HEK293 (cell line): Measurements from ENCODE around the gene SKIL.

Experiments used
- ZNF132 ChIP-seq: fragments of 450-650 bp; formaldehyde crosslinking; IDR thresholded peaks from 2 replicates; pipeline ENCODE4 v1.5.1; 2017; ENCODE audit warnings: missing biosample characterization, missing genetic modification characterization, borderline replicate concordance
- ZNF175 ChIP-seq: fragments of 450-650 bp; formaldehyde crosslinking; IDR thresholded peaks from 2 replicates; pipeline ENCODE4 v1.5.1; 2016; ENCODE audit warnings: missing biosample characterization, missing genetic modification characterization
- ZNF248 ChIP-seq: fragments of 450-650 bp; formaldehyde crosslinking; IDR thresholded peaks from 2 replicates; pipeline ENCODE4 v1.5.1; 2017; ENCODE audit warnings: missing biosample characterization, missing genetic modification characterization
- ZNF416 ChIP-seq: fragments of 450-650 bp; formaldehyde crosslinking; IDR thresholded peaks from 2 replicates; pipeline ENCODE4 v1.5.1; 2016; ENCODE audit warnings: missing biosample characterization, missing genetic modification characterization
- ZNF510 ChIP-seq: fragments of 450-650 bp; formaldehyde crosslinking; IDR thresholded peaks from 2 replicates; pipeline ENCODE4 v1.5.1; 2018; ENCODE audit warnings: mild to moderate bottlenecking, missing genetic modification characterization, missing biosample characterization; ENCODE audit not compliant: insufficient replicate concordance
- TF ChIP-seq, protein P1 (sequence below): fragments of 450-650 bp; formaldehyde crosslinking; IDR thresholded peaks from 2 replicates; pipeline ENCODE4 v1.5.1; 2016; ENCODE audit warnings: missing biosample characterization, missing genetic modification characterization

DNA sequence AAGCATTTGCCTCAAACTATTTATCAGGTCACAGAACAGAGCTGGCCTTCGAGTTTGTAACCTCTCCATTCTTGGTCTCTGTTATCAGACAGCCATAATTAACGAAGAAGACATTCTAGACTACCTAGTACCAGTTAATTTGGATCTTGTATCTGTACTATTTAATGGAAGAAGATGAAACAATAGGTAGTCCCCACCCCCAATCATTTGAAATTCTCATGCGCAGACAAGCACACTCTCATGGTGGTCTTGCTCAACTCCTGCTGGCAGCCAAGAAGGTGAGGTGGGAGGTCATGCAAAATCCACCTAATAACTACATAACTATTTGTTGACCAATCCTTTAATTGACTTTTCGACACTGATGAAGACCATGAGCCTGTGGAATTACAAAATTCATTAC, 2.8 kb upstream of the SKIL start:
- TF ChIP-seq, protein P1, sequence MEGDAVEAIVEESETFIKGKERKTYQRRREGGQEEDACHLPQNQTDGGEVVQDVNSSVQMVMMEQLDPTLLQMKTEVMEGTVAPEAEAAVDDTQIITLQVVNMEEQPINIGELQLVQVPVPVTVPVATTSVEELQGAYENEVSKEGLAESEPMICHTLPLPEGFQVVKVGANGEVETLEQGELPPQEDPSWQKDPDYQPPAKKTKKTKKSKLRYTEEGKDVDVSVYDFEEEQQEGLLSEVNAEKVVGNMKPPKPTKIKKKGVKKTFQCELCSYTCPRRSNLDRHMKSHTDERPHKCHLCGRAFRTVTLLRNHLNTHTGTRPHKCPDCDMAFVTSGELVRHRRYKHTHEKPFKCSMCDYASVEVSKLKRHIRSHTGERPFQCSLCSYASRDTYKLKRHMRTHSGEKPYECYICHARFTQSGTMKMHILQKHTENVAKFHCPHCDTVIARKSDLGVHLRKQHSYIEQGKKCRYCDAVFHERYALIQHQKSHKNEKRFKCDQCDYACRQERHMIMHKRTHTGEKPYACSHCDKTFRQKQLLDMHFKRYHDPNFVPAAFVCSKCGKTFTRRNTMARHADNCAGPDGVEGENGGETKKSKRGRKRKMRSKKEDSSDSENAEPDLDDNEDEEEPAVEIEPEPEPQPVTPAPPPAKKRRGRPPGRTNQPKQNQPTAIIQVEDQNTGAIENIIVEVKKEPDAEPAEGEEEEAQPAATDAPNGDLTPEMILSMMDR (tag by site-specific recombination), result no peak
- no peak for TF ChIP-seq ZNF510 (tag by site-specific recombination)
- TF ChIP-seq ZNF175, result no peak
- no peak for TF ChIP-seq ZNF132 (tag by site-specific recombination)
- no peak for TF ChIP-seq ZNF416 (tag by site-specific recombination)
- no peak for TF ChIP-seq ZNF248 (tag by site-specific recombination)
